ENCODE data around the gene YARS1. TPM values are rescaled to one million over a fixed set of nuclear protein-coding genes. Genes with fewer than 3 reads are reported as not detected.

YARS1 gene
- total and polyA plus RNA-seq, 2 of the 13 experiments (the other 11 are each of a cell fraction or from before 2014, with no cell fraction given): 50.1 to 113 TPM

- TF ChIP-seq HNF4A (CRISPR knock-in tag; IDR thresholded peaks at IDR 0.05) (no peak), NFE2L2 (IDR thresholded peaks at IDR 0.05; ENCODE audit: low read length) (no peak), BRD4 (CRISPR knock-in tag; IDR thresholded peaks at IDR 0.05) (no peak), MEIS1 (CRISPR knock-in tag; IDR thresholded peaks at IDR 0.05; ENCODE audit: borderline replicate concordance) (no peak), ZNF383 (CRISPR knock-in tag; IDR thresholded peaks at IDR 0.05; ENCODE audit: borderline replicate concordance) (no peak), SAP130 (CRISPR knock-in tag; IDR thresholded peaks at IDR 0.05; ENCODE audit: low read depth) (no peak; the same call in 1 of the 2 replicates), SNAPC4 (CRISPR knock-in tag; IDR thresholded peaks at IDR 0.05) (0 out of 2 replicates have a peak, but pooled peaks have one; percentile 60), ZNF414 (CRISPR knock-in tag; IDR thresholded peaks at IDR 0.05) (no peak), ZNF430 (CRISPR knock-in tag; IDR thresholded peaks at IDR 0.05) (no peak), ZNF274 (CRISPR knock-in tag; IDR thresholded peaks at IDR 0.05) (no peak), TCF7 (IDR thresholded peaks at IDR 0.05; ENCODE audit: low read depth) (no peak), ZNF580 (CRISPR knock-in tag; IDR thresholded peaks at IDR 0.05; ENCODE audit: borderline replicate concordance, low read depth) (no peak), ATF6 (CRISPR knock-in tag; conservative IDR thresholded peaks at IDR 0.05) (no peak), SP5 (CRISPR knock-in tag; IDR thresholded peaks at IDR 0.05; ENCODE audit: borderline replicate concordance, low read depth) (0 out of 2 replicates have a peak, but pooled peaks have one; percentile 20), ZNF234 (CRISPR knock-in tag; conservative IDR thresholded peaks at IDR 0.05) (no peak), YEATS4 (CRISPR knock-in tag; IDR thresholded peaks at IDR 0.05; ENCODE audit: borderline replicate concordance) (peak; percentile 66), ZNF879 (CRISPR knock-in tag; IDR thresholded peaks at IDR 0.05) (no peak), RNF219 (CRISPR knock-in tag; IDR thresholded peaks at IDR 0.05) (no peak), THAP11 (CRISPR knock-in tag; IDR thresholded peaks at IDR 0.05) (no peak; the same call in 1 of the 2 replicates), SIN3A (IDR thresholded peaks at IDR 0.05; ENCODE audit: borderline replicate concordance, low read depth, low read length) (peak; percentile 0; the same call in 1 of the 2 replicates), STAG1 (CRISPR knock-in tag; IDR thresholded peaks at IDR 0.05) (no peak)
Measured at GRCh38 chr1:32759521-32759981, 57.6 kb downstream of the YARS1 start (continued).

All from HepG2 (cell line).